DMS79 treated with DMSO at 0.1 percent for 48 hours (cell line): ENCODE results near the gene CDK5R1.

Experiments used
- DNase-seq: peaks from one replicate; lab custom pipeline; 2025; lab: John Stamatoyannopoulos, UW

Gene CDK5R1

GRCh38 chr17:32471652-32472051 lies 15.1 kb upstream of the CDK5R1 start:
- DNase-seq = no peak

GRCh38 chr17:32475258-32475657 lies 11.5 kb upstream of the CDK5R1 start:
- DNase-seq = no peak

GRCh38 chr17:32477220-32477619 lies 9.6 kb upstream of the CDK5R1 start:
- DNase-seq = no peak

DNA sequence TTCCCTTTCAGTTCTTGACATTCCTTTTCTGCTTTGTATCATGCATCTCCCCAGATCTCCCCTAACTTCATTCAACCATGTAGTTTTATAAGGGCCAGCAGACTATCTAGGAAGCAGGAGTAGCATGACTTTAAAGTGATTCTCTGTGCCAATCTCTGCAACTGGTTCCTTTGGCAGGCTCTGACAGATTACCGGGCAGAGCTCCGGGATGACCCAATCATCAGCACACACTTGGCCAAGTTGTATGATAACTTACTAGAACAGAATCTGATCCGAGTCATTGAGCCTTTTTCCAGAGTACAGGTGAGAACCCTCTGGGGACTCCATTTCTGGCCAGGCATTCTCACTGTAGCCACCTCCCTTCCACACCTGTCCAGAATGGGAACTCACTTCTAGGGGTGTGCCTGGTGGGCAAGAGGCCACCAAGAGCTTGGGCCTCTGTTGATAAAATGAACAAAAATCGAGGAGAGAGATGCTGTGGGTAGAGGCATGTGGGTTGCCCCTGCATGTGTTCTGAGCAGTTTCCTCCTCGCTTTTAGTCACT lies 7.6 kb upstream of the CDK5R1 start:
- DNase-seq = no peak

GRCh38 chr17:32481193-32481592 lies 5.6 kb upstream of the CDK5R1 start:
- no peak for DNase-seq

GRCh38 chr17:32482568-32483320 lies 4.0 kb upstream of the CDK5R1 start:
- no peak for DNase-seq

- DNase-seq = peak; percentile 66
Measured at GRCh38 chr17:32483451-32484019, 3.3 kb upstream of the CDK5R1 start.

GRCh38 chr17:32484041-32484461 lies 2.7 kb upstream of the CDK5R1 start:
- no peak for DNase-seq

GRCh38 chr17:32484628-32485027 lies 2.2 kb upstream of the CDK5R1 start:
- no peak for DNase-seq

- DNase-seq = no peak
Measured at GRCh38 chr17:32485261-32486110, 1.3 kb upstream of the CDK5R1 start.

DNA sequence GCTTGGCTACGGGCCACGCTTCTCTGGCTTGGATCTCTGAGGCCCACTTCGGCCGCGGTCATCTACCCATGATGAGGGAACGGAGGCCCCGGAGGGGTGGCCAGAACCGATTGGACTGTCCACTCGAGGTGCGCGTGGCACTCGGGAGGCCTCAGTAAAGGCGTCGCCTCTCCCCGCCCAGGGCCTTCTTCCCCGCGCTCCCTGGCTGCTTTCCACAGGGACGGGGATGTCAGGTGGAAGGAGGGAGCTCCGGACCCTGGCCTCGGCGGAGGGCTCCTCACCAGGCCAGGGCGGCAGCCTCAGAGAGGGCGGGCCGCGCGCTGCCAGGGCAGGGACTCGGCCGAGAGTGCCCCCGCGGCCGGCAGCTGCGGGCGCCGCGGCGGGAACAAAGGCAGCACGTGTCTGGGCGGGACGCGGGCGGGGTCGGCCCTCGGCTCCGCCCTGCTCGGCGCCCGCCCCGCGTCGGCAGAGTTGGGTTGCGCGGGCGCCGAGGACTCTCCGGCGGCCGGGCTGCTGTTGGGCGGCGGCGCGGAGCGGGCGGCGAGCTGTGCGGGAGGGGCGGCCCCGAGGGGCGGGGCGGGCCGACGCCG lies 587 bp upstream of the CDK5R1 start:
- DNase-seq = peak; percentile 77

DNA sequence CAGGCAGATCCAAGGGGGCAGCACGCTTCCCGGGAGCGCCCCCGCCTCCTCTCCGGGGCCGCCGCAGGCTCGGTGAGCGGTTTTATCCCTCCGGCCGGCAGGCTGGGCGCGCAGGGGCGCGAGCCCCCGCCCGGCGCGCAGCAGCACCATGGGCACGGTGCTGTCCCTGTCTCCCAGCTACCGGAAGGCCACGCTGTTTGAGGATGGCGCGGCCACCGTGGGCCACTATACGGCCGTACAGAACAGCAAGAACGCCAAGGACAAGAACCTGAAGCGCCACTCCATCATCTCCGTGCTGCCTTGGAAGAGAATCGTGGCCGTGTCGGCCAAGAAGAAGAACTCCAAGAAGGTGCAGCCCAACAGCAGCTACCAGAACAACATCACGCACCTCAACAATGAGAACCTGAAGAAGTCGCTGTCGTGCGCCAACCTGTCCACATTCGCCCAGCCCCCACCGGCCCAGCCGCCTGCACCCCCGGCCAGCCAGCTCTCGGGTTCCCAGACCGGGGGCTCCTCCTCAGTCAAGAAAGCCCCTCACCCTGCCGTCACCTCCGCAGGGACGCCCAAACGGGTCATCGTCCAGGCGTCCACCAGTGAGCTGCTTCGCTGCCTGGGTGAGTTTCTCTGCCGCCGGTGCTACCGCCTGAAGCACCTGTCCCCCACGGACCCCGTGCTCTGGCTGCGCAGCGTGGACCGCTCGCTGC lies 832 bp downstream of the CDK5R1 start:
- DNase-seq = peak; percentile 41

GRCh38 chr17:32488177-32488542 lies 1.4 kb downstream of the CDK5R1 start:
- DNase-seq = no peak

GRCh38 chr17:32488604-32489180 lies 1.9 kb downstream of the CDK5R1 start:
- no peak for DNase-seq

DNA sequence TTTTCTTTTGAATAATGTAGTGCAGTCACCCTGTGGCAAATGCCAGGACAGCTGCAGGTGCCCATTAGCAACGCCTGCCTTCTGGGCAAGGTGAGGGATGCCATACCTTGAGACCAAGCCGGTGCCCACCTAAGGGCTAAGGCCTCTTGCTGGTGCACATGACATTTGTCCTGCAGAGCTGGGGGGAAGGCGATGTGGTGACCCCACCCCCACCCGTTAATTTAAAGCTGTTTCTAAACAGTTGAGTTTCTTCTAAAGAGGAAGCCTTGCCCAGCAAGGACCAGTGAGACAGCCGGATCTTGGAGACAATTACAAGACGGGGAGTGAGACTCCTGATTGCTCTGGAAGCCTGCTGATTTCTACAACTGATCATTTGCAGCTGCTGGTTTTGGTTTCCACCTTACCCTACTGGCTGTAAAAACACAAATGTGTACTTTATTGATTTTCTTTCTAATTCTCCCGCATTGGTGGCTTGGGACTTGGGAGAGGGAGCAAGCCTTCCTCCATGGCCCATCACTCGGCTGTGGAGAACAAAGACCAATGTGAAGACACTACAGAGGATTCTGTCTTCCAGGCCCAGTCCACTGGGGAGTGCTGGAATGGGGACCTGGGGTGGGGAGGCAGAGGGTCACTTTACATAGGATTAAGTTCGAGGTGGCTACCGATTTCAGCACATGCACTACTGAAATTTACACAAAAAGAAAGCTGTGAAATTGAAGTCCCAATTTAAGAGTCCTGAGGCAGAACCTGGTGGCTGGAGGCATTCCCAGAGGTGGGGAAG lies 2.7 kb downstream of the CDK5R1 start:
- DNase-seq = no peak

GRCh38 chr17:32490101-32490482 lies 3.3 kb downstream of the CDK5R1 start:
- DNase-seq = no peak

DNA sequence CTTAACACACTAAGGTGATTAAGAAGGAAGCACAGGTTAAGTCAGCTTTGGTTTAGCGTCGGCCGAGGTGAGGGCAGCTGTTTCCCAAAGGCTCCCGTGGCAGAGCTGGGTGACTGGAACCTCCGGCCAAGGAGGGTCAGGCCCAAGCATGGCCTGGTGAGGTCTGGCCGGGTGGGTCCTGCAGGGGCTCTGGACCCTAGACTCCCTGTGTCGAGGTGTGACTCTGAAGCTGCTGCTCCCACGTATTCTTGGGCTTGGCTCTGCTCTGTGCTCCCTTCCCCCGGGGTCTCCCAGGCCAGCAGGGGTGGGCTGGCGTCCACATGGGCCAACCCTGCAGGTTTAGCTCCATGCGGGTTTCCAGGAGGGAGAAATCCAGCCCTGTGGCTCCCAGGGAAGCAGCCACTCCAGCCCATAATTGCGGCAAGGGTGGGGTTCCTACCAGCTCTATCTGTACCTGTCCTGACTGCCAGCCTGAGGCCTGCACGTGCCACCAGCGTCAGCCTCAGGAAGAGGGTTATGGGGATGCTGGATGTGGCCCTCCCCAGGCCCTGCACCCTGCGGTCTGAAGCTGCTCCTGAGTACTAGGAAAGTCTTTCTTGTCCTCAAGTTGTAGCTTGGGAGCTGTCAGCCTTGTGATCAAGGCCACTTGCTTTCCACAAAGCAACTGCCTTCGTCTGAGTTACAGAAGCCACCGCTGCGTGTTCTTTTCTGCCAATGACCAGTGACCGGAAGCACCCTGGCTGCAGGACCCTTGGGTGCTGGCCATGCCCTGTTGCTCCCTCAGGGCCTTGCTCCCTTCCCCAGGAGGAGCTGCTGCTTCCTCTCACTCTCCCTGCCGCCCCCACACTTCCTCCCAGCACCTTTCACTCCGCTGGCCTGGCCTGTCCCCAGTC lies 4.8 kb downstream of the CDK5R1 start:
- DNase-seq = no peak

DNA sequence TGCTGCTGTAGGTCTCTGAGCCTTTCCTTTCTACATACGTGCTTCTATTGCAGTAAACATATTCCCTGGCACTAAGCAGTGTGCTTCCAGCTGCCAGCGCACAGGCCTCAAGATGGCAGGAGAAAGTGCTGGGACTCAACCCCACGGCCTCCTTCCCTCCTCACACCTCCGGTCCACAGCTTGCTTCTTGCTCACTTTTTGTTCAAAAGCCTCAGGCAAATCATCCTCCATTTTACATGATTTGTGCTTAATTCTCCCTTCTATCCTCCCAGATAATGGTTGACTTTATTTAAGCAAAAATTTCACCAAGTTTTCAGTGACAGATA lies 5.4 kb downstream of the CDK5R1 start:
- no peak for DNase-seq

DNA sequence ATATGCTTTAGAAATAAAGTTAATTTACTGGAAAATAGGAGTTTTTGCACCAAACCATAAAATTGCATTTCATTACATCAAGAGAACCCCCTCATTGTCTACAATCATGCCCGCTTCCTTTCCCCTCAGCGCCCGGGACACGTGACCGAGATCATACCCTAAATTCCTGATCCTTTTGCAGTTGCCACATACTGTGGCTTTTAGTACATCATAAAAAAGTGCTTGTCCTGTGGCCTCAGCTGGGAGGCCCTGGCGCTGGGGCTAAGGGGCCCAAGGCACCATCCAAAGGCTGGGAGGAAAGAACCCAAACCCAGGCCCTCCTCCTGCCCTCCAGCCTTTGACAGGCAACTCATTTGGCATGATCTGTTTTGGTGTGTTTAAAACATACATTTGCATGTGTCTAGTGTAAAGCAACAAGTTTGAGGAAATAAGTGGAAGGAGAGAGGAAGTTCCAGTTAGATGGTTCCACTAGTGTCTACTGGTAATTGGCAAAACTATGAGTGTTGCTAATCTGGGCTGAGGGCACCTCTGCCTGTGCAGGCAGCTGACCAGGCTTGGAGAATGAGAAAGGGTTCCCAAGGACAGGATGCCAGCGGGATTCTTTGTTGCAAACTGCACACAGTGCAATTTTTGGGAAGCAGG lies 6.0 kb downstream of the CDK5R1 start:
- DNase-seq = no peak
